ENCODE measurements around the gene ZNF804A.
"Not testable (repeated sequence)": the region's sequence is repeated elsewhere in the genome, so short reads cannot be mapped to it uniquely, and the experiment has no call there.

ZNF804A gene

DNA sequence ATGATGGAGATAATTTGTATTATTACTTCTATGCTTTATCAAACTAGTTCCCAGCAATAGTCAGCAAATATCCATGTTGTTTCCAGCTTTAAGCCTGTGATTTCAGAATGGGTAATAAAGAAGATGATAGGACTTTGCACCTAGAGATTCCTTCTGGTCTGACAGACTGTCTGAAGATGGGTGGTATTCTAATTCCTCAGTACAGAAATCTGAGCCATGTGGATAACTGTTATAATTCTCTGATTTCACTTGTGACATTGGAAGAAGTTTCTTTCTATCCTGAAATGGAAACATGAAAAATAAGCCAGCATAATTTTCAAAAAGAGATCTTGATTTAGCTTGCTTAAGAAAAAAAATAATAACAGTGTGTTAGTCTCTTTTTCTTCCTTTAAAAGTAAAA lies 130.1 kb downstream of the ZNF804A start:
- DNase-seq (ENCODE audit: low read depth) = no peak

DNA sequence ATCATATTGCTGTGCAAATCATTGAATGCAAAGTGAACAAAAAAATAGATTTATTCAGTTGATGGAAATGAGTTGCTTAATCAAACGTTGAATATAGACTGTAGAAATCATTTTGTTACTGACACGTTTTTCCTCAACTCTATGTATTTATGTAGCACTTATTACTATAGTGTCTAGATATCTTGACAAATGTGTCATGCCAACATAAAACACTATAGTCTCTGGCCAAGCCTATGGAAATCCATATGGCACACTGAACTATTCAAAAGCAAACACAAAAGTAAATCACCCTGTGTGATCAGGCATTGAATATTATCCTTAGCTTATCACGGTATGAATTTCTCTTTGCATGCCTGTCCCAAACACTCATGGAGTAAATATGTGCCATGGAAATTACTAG lies 131.3 kb downstream of the ZNF804A start:
- DNase-seq (ENCODE audit: low read depth) = no peak

- DNase-seq (ENCODE audit: low read depth) = no peak
Measured at GRCh38 chr2:184730288-184730687, 132.0 kb downstream of the ZNF804A start.

DNA sequence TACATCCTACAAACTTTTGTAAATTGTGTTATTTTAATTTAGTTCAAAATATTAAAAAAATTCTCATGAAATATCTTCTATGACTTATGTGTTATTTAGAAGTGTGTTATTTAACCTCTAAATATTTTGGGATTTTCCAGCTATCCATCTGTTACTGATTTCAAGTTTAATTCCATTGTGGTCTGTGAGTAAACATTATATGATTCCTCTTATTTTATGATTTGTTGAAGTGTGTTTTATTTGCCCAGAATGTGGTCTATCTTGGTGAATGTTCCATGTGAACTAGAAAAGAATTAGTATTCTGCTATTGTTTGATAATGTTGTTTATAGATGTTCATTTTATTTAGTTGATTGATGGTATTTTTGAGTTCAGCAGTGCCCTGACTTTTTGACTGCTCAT lies 136.0 kb downstream of the ZNF804A start:
- DNase-seq (ENCODE audit: low read depth) = no peak

- no peak for DNase-seq (ENCODE audit: low read depth)
Measured at GRCh38 chr2:184735611-184736010, 137.3 kb downstream of the ZNF804A start.

GRCh38 chr2:184743096-184743495 lies 144.8 kb downstream of the ZNF804A start:
- no peak for DNase-seq (ENCODE audit: low read depth)

DNA sequence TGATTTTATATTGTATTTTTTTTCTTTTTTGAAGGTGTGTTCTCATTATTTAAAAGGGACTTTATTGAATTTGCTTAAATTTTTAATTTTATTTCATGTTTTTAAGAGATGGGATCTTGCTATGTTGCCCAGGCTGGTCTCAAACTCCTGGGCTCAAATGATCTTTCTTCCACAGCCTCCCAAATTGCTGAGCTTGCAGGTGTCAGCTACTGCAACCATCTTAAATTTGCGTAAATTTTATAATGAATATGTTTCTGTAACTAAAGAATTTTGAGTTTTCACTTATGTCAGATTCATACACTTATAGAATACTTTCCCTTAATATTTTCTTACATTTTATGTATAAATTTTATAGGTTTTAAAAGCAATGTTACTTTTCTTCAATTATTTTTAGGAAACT lies 157.8 kb downstream of the ZNF804A start:
- DNase-seq (ENCODE audit: low read depth) = no peak

DNA sequence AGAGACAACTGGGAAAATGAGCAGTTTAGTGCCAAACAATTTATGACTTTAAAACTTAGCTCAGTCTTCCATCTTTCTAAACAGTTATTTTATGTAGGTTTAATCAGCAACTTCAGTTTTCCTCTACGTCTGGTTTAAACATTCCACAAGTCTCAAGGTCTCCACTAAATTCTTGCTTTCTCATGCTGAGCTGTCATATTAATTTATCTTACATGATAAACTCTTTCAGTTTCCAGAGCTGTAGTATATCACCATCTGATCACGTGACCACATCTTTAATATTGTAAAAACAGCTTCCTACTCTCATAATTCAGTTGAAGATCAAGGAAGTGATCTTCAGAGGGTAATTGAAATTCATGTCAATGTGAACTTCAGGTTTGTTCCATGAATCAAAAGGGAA lies 158.6 kb downstream of the ZNF804A start:
- DNase-seq (ENCODE audit: low read depth) = no peak

DNA sequence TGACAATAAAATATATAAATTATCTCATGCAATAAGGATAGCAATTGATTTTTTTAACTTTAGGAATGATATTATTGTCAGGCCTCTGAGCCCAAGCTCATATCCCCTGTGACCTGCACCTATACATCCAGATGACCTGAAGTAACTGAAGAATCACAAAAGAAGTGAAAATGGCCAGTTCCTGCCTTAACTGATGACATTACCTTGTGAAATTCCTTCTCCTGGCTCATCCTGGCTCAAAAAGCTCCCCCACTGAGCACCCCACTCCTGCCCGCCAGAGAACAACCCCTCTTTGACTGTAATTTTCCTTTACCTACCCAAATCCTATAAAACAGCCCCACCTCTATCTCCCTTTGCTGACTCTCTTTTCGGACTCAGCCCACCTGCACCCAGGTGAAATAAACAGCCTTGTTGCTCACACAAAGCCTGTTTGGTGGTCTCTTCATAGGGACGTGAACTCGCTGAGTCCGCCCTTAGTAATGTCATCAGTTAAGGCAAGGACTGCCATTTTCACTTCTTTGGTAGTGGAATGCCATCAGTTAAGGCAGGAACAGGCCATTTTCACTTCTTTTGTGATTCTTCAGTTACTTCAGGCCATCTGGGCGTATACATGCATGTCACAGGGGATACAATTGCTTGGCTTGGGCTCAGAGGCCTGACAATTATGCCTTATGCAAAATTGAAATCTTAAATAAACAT lies 161.4 kb downstream of the ZNF804A start:
- not testable (repeated sequence) for DNase-seq (ENCODE audit: low read depth)

- no peak for DNase-seq (ENCODE audit: low read depth)
Measured at GRCh38 chr2:184760931-184761330, 162.6 kb downstream of the ZNF804A start.

- no peak for DNase-seq (ENCODE audit: low read depth)
Measured at GRCh38 chr2:184765112-184765895, 167.0 kb downstream of the ZNF804A start.

- DNase-seq (ENCODE audit: low read depth) = no peak
Measured at GRCh38 chr2:184767059-184767458, 168.7 kb downstream of the ZNF804A start.

DNA sequence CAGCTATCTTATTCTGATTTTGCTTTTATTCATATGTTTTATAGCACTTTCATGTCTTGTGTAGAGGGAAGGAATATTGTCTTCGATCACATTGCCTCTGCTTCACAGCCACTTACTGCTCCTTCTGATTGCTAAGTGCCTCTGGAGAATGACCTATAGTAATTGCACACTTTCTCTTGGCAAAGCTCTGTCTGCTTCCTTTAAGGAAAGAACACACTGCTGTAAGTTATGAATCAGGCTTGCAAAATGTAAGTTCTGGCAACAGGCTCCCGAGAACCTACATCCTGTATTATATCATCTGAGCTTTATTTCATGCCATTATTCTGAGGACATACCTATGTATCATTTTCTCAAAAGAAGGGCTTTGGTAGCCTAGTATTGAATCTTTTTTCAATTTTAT lies 170.7 kb downstream of the ZNF804A start:
- DNase-seq (ENCODE audit: low read depth) = no peak

DNA sequence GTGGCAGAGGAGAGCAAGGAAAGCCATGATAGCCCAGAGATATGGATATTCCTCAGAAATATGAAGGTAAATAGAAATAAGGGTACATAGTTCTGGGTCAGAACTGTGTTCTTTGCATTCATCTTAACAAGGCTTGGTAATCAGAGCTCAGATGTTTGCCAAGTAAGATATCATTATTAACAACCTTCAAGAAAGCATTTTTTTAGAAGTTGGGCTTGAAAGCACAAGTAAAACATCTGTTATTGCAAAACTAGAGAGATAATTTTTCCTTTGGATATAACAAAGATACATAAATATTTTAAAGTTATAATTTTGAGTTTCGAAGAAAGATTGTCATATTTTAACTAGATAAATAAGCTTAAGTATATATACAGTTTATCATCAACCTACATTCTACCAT lies 171.4 kb downstream of the ZNF804A start:
- no peak for DNase-seq (ENCODE audit: low read depth)

GRCh38 chr2:184779777-184780176 lies 181.4 kb downstream of the ZNF804A start:
- DNase-seq (ENCODE audit: low read depth) = no peak

DNA sequence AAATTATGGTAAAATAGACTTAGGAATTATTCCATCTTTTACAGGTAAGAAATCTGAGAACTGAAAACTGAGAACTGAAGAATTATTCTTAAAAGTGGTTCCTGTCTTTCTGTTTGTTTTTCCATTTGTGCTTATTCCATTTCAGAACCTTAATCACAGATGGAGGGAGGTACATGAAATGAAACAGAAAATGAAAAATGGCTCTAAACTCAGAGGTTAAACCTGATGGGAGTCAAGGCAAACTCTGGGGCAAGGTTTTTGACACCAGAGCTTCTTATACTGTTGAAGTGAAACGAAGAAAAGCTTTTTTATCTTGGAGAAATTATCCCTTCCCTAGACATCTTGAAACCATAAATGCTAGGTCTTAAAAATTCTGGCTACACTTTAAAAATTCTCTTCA lies 182.1 kb downstream of the ZNF804A start:
- DNase-seq (ENCODE audit: low read depth) = no peak

DNA sequence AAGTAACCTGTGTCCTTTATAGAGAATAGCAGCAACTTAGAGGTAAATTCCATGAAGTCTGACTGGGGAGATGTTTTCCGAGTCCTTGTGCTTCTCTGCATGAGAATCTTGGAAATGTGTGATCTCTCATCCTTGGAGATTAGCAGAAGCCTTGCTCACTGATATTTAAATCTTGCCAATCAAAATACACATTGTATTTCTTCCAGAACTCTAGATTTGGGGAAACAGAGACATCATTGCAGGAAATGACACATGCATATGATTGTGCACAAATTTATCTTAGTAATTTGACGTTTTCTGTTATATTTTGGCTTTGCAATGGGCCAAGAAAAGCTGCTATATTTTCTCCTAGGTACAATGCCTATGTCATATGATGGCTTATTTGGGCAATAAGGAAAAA lies 182.6 kb downstream of the ZNF804A start:
- no peak for DNase-seq (ENCODE audit: low read depth)

DNA sequence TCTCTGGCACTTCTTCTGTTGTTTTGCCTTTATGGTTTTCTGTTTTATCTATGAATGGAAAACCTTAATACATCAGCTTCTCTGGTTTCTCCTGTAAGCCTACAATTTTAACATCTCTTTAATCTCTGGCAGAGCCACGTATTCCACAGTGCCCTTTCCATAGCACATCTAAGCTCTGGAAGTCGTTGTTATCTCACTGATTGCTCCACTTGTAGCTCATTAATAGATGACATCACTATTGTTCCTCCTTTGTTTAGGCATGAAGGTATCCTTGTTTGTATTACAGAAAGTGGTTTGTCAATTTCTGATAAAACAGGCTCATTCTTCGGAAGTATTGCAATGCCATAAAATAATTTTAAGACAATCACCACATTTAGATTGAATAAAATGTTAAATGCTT lies 185.2 kb downstream of the ZNF804A start:
- no peak for DNase-seq (ENCODE audit: low read depth)

- no peak for DNase-seq (ENCODE audit: low read depth)
Measured at GRCh38 chr2:184793176-184793575, 194.8 kb downstream of the ZNF804A start.

- no peak for DNase-seq (ENCODE audit: low read depth)
Measured at GRCh38 chr2:184799379-184799778, 201.1 kb downstream of the ZNF804A start.

- DNase-seq (ENCODE audit: low read depth) = no peak
Measured at GRCh38 chr2:184814421-184814820, 216.1 kb downstream of the ZNF804A start.

- DNase-seq (ENCODE audit: low read depth) = no peak
Measured at GRCh38 chr2:184815824-184816223, 217.5 kb downstream of the ZNF804A start.

GRCh38 chr2:184824597-184824996 lies 226.3 kb downstream of the ZNF804A start:
- no peak for DNase-seq (ENCODE audit: low read depth)

- no peak for DNase-seq (ENCODE audit: low read depth)
Measured at GRCh38 chr2:184830531-184830930, 232.2 kb downstream of the ZNF804A start.
